SK-N-SH treated with all-trans-retinoic acid at 6 μM for 48 hours (cell line): Measurements from ENCODE around the gene MAN1A2.
"Not testable (repeated sequence)": the region's sequence is repeated elsewhere in the genome, so short reads cannot be mapped to it uniquely, and the experiment has no call there.

Source experiments
- ATAC-seq: fragments of 200-7000 bp; cut with Tn5 transposase; 3 replicates; pipeline ENCODE4 v1.9.1; 2020; ENCODE audit warnings: mild to moderate bottlenecking, moderate library complexity
- ARNTL ChIP-seq: fragments of 450-650 bp; formaldehyde crosslinking; IDR thresholded peaks from 2 replicates; pipeline ENCODE4 v1.5.0; 2020; ENCODE audit warnings: low read depth, mild to moderate bottlenecking, moderate library complexity, borderline replicate concordance
- BACH2 ChIP-seq: fragments of 250-450 bp; sonication (Bioruptor Pico); IDR thresholded peaks from 2 replicates; pipeline ENCODE4 v1.9.0; 2021; ENCODE audit warnings: mild to moderate bottlenecking, borderline replicate concordance
- CREB5 ChIP-seq: fragments of 250-450 bp; sonication (Bioruptor Pico); IDR thresholded peaks from 2 replicates; pipeline ENCODE4 v1.5.1; 2020; ENCODE audit warnings: low read depth, mild to moderate bottlenecking, moderate library complexity
- CSDC2 ChIP-seq: fragments of 250-450 bp; sonication (Bioruptor Pico); IDR thresholded peaks from 2 replicates; pipeline ENCODE4 v1.5.0; 2020; ENCODE audit warnings: mild to moderate bottlenecking, moderate library complexity
- CSRNP3 ChIP-seq: fragments of 250-450 bp; sonication (Bioruptor Pico); IDR thresholded peaks from 2 replicates; pipeline ENCODE4 v1.5.1; 2021; ENCODE audit warnings: mild to moderate bottlenecking, moderate library complexity
- ESRRG ChIP-seq: fragments of 250-450 bp; sonication (Bioruptor Pico); IDR thresholded peaks from 2 replicates; pipeline ENCODE4 v1.6.1; 2021; ENCODE audit warnings: mild to moderate bottlenecking
- ISL1 ChIP-seq: fragments of 250-450 bp; sonication (Bioruptor Pico); IDR thresholded peaks from 2 replicates; pipeline ENCODE4 v2.1.2; 2022; ENCODE audit warnings: mild to moderate bottlenecking, moderate library complexity
- OSR1 ChIP-seq: fragments of 250-450 bp; sonication (Bioruptor Pico); IDR thresholded peaks from 2 replicates; pipeline ENCODE4 v1.8.0; 2022; ENCODE audit warnings: moderate library complexity, mild to moderate bottlenecking, inconsistent platforms
- PATZ1 ChIP-seq: fragments of 250-450 bp; sonication (Bioruptor Pico); IDR thresholded peaks from 2 replicates; pipeline ENCODE4 v1.8.0; 2020; ENCODE audit warnings: mild to moderate bottlenecking, moderate library complexity, borderline replicate concordance
- POU6F1 ChIP-seq: fragments of 250-450 bp; sonication (Bioruptor Pico); IDR thresholded peaks from 2 replicates; pipeline ENCODE4 v1.8.0; 2021; ENCODE audit warnings: low read depth, mild to moderate bottlenecking, moderate library complexity, borderline replicate concordance
- PPARA ChIP-seq: fragments of 250-450 bp; sonication (Bioruptor Pico); IDR thresholded peaks from 2 replicates; pipeline ENCODE4 v1.5.0; 2020; ENCODE audit warnings: mild to moderate bottlenecking, borderline replicate concordance
- RARB ChIP-seq: fragments of 250-450 bp; sonication (Bioruptor Pico); IDR thresholded peaks from 2 replicates; pipeline ENCODE4 v1.8.0; 2021; ENCODE audit warnings: mild to moderate bottlenecking, moderate library complexity
- TCF4 ChIP-seq: fragments of 250-450 bp; sonication (Bioruptor Pico); IDR thresholded peaks from 2 replicates; pipeline ENCODE4 v1.8.0; 2021; ENCODE audit warnings: mild to moderate bottlenecking, moderate library complexity, borderline replicate concordance
- TOX ChIP-seq: fragments of 250-450 bp; sonication (Bioruptor Pico); IDR thresholded peaks from 2 replicates; pipeline ENCODE4 v1.8.0; 2021; ENCODE audit warnings: mild to moderate bottlenecking, moderate library complexity, borderline replicate concordance
- ZC3H10 ChIP-seq: fragments of 250-450 bp; sonication (Bioruptor Pico); IDR thresholded peaks from 2 replicates; pipeline ENCODE4 v1.5.1; 2021; ENCODE audit warnings: mild to moderate bottlenecking, moderate library complexity
- ZFP3 ChIP-seq: fragments of 250-450 bp; sonication (Bioruptor Pico); IDR thresholded peaks from 2 replicates; pipeline ENCODE4 v1.5.0; 2020; ENCODE audit warnings: mild to moderate bottlenecking, moderate library complexity
- ZNF565 ChIP-seq: fragments of 450-650 bp; formaldehyde crosslinking; conservative IDR thresholded peaks from 2 replicates; pipeline ENCODE4 v1.5.0; 2020; ENCODE audit warnings: low read depth, mild to moderate bottlenecking, moderate library complexity
- ZNF70 ChIP-seq: fragments of 450-650 bp; formaldehyde crosslinking; IDR thresholded peaks from 2 replicates; pipeline ENCODE4 v1.5.0; 2020; ENCODE audit warnings: mild to moderate bottlenecking, moderate library complexity
- ZNF8 ChIP-seq: fragments of 450-650 bp; formaldehyde crosslinking; IDR thresholded peaks from 2 replicates; pipeline ENCODE4 v1.5.0; 2020; ENCODE audit warnings: mild to moderate bottlenecking, moderate library complexity

MAN1A2 gene

DNA sequence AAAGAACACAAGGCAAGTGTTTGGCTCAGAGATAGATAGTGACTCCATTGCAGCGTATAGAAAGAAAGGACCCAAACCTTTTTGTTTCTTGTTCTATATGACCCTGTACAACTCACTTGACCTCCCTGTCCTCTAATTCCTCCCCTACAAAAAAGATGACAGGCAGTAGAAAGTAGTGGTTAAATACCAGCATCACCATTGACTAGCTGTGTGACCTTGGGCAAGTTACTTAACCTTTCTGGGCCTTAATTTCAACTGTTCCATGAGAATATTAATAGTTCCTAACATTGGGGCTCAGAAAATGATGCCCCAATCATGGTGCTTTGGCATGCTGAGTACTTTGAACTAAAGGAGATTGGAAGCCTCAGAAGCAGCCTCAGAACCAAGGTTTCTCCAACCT is 46.7 kb upstream of the MAN1A2 start:
- TF ChIP-seq ARNTL (CRISPR knock-in tag) (no peak), BACH2 (CRISPR knock-in tag) (no peak), PATZ1 (no peak), PPARA (CRISPR knock-in tag) (no peak), CREB5 (CRISPR knock-in tag) (no peak), RARB (no peak), ZNF8 (CRISPR knock-in tag) (no peak), ZNF565 (CRISPR knock-in tag) (no peak), POU6F1 (no peak), CSDC2 (CRISPR knock-in tag) (no peak), ZC3H10 (CRISPR knock-in tag) (no peak), ZFP3 (CRISPR knock-in tag) (no peak), TOX (CRISPR knock-in tag) (no peak)
- ATAC-seq = no peak

DNA sequence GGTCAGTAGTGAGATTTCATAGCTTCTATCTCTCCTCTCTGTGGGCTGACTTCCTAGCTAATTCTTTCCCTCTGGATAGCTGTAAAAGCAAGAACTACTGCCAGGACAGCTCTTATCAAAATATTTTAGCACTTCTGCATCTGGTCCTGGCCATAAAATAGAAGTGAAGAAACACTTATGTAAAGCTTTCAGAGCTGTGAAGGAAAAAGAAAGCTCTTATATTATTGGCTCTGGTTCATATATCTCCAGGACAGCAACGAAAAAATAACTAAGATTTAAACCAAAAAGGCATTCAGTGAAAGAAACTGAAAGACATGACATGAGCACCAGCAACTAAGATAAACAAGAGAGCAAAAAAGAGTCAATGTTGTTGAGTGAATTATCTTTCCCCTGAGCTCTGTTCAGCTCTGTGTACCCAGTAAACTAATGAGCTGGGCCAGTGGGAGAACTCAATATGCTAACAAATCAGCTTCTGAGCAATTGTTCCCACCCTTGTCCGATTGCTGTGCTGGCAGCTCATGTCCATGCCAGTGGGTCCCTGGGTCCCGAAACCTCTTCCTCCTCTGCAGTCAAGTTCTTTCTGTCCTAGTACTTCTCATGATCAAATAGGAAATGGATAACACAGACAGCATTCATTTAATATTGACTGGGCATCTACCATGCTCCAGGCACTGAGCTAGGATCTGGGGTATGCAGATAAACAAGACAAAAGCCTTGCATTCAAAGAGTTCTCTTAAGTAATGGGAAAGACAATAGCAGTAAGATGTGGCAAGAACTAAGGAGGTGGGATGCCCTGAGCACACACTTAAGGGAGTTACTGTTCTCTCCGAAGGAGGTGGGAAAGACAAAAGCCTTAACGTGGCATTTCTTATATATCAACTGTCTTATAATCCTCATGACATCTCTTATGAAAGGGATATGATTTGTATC is 45.3 kb upstream of the MAN1A2 start:
- no peak for TF ChIP-seq OSR1 (CRISPR knock-in tag)
- TF ChIP-seq CREB5 (CRISPR knock-in tag) = no peak
- no peak for TF ChIP-seq ZNF8 (CRISPR knock-in tag)
- no peak for TF ChIP-seq ESRRG (CRISPR knock-in tag)
- TF ChIP-seq TCF4 (CRISPR knock-in tag) = 0 out of 2 replicates have a peak, but pooled peaks have one; percentile 20
- no peak for TF ChIP-seq PATZ1
- no peak for ATAC-seq

DNA sequence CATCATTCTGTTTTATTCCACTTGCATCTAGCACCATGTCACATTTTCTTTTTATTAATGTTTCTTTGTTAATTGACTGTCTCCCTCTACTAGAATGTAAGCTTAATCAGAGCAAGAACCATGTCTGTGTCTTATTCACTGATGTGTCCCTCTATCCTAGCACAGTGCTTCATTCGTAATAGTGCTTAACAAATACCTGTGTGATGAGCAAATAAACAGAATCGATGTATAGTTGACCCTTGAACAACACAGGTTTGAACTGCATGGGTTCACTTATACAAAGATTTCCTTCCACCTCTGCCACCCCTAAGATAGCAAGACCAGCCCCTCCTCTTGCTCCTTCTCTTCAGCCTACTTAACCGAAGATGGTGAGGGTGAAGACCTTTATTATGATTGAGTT is 42.9 kb upstream of the MAN1A2 start:
- TF ChIP-seq ZFP3 (CRISPR knock-in tag) = no peak
- no peak for TF ChIP-seq ARNTL (CRISPR knock-in tag)
- TF ChIP-seq CSDC2 (CRISPR knock-in tag) = no peak
- no peak for TF ChIP-seq ZC3H10 (CRISPR knock-in tag)
- no peak for TF ChIP-seq ZNF70 (CRISPR knock-in tag)
- TF ChIP-seq ISL1 (CRISPR knock-in tag) = no peak
- no peak for TF ChIP-seq CSRNP3 (CRISPR knock-in tag)
- no peak for TF ChIP-seq OSR1 (CRISPR knock-in tag)
- no peak for TF ChIP-seq TOX (CRISPR knock-in tag)
- TF ChIP-seq ZNF8 (CRISPR knock-in tag) = no peak
- TF ChIP-seq ESRRG (CRISPR knock-in tag) = no peak
- TF ChIP-seq PPARA (CRISPR knock-in tag) = no peak
- TF ChIP-seq PATZ1 = no peak
- no peak for TF ChIP-seq ZNF565 (CRISPR knock-in tag)
- ATAC-seq = no peak

- ATAC-seq = not testable (repeated sequence)
Measured at GRCh38 chr1:117326035-117326434, 41.2 kb upstream of the MAN1A2 start.
